Stomach (tissue), 9 donors: ENCODE results near the gene CREB3L1. TPM values are rescaled to one million over a fixed set of nuclear protein-coding genes. Genes with fewer than 3 reads are reported as not detected.

Source experiments
- DNase-seq, 2 donors: peaks; one replicate each; pipeline versions ENCODE4 v3.0.0 to v3.0.0-alpha.2; 2013 to 2019
- H3K27ac ChIP-seq, 5 donors: fragments of 200-600 bp in 4 of 5; sonication (generic) in 4 of 5; one replicate each; pipeline ENCODE4 v1.5.1; 2013 to 2019; ENCODE audit warnings: mild to moderate bottlenecking in 1 of 5, moderate library complexity in 1 of 5
- H3K27me3 ChIP-seq, 3 donors: fragments of 200-600 bp; sonication (generic); one replicate each; pipeline ENCODE4 v1.5.1; 2017 to 2019; ENCODE audit warnings: mixed run types in 1 of 3
- H3K36me3 ChIP-seq, 4 donors: fragments of 200-600 bp; sonication (generic); 1 replicate in 3 of 4; 2 replicates in 1 of 4; pipeline ENCODE4 v1.5.1; 2016 to 2019
- H3K4me1 ChIP-seq, 4 donors: fragments of 200-600 bp; sonication (generic); one replicate each; pipeline ENCODE4 v1.5.1; 2016 to 2019
- H3K4me3 ChIP-seq, 4 donors: fragments of 200-600 bp; sonication (generic) in 3 of 4; one replicate each; pipeline ENCODE4 v1.5.1; 2016 to 2019; ENCODE audit warnings: mild to moderate bottlenecking in 1 of 4
- H3K9me3 ChIP-seq, 4 donors: fragments of 200-600 bp; sonication (generic); one replicate each; pipeline ENCODE4 v1.5.1; 2016 to 2019
- CTCF ChIP-seq, 7 experiments: fragments of 450-650 bp in 4 of 7; fragments of 200-600 bp in 3 of 7; sonication (generic) in 3 of 7; IDR thresholded peaks; one replicate each; pipeline ENCODE4 v1.5.1; 2016 to 2019; ENCODE audit warnings: antibody characterized with exemption in 7 of 7, control low read depth in 2 of 7, mild to moderate bottlenecking in 1 of 7
- EP300 ChIP-seq: sonication (generic); formaldehyde crosslinking; IDR thresholded peaks from one replicate; pipeline ENCODE4 v1.6.1; 2017; ENCODE audit warnings: antibody characterized with exemption
- POLR2A ChIP-seq, 4 donors: fragments of 450-650 bp; IDR thresholded peaks; one replicate each; pipeline ENCODE4 v1.6.1; 2016; ENCODE audit warnings: antibody characterized with exemption in 4 of 4, control low read depth in 2 of 4, mild to moderate bottlenecking in 1 of 4, moderate library complexity in 1 of 4
- POLR2AphosphoS5 ChIP-seq, 3 donors: sonication (generic); formaldehyde crosslinking; IDR thresholded peaks; one replicate each; pipeline ENCODE4 v1.6.1; 2016; ENCODE audit warnings: antibody characterized with exemption in 3 of 3
- WGBS, 5 donors: extraction: QIAGEN DNeasy Blood & Tissue Kit in 3 of 5; methylation state at CpG; one replicate each; pipeline versions ENCODE4 v1.1.5 to v1.1.7; 2013 to 2018; 5-methylcytosine and 5-hydroxymethylcytosine counted together
- intact Hi-C: fragments of 100-400 bp; cut with DNase I; formaldehyde crosslinking; loops from one replicate; pipeline ENCODE4 v1.15.1; 2023; ENCODE audit warnings: low total_unique reads
- polyA plus RNA-seq, 3 donors: library from polyadenylated mRNA; stranded (reverse); fragments of 200-250 nt; gene quantifications; one replicate each; pipeline ENCODE4 v1.2.3, GENCODE V29; 2013
- total RNA-seq, 5 donors: library from RNA; depleted of rRNA; stranded (reverse); fragments of >200 nt; gene quantifications; one replicate each; pipeline versions ENCODE4 v1.1.0 to v1.2.3, GENCODE V29; 2014 to 2016
- donor health status: healthy with polysubstance abuse.
- donor health status: Bipolar disorder and iron deficiency.
- donor health status: healthy.

The CREB3L1 gene
- total and polyA plus RNA-seq, 8 donors = 21.0 to 125 (median 48.4) TPM

- intact Hi-C loops = no loop called here
- Histone ChIP-seq H3K36me3 (no peaks in the 10 kb centered on the region), H3K4me1 (peaks cover 7 to 15% (median 10%) of the 10 kb centered on the region in 4 donors), H3K27ac (peak overlapping the region in 3 of 5 donors; percentile 14 to 27 (median 19)), H3K4me3 (no peak overlapping the region), H3K27me3 (no peaks in the 10 kb centered on the region), H3K9me3 (no peaks in the 10 kb centered on the region)
- TF ChIP-seq CTCF (IDR thresholded peaks at IDR 0.05) = peak in 2 of 7 experiments; percentile 6 to 34
- TF ChIP-seq POLR2A (IDR thresholded peaks at IDR 0.05) = no peak
- no peak for TF ChIP-seq EP300
- peak in 1 of 3 donors; percentile 36 for TF ChIP-seq POLR2AphosphoS5 (IDR thresholded peaks at IDR 0.05)
- peak in 1 of 2 donors; percentile 60 for DNase-seq
- 32 to 64% (median 42%) methylated on average over 7 of the region's 7 CpGs for WGBS, 5 donors
These were observed 11.7 kb upstream of the CREB3L1 start for GRCh38 chr11:46265764-46266163.

GRCh38 chr11:46267930-46268329, 9.5 kb upstream of the CREB3L1 start:
- no peak for DNase-seq
- Histone ChIP-seq H3K27me3 (no peaks in the 10 kb centered on the region), H3K4me1 (peaks cover 19 to 36% (median 28%) of the 10 kb centered on the region in 4 donors), H3K27ac (no peak overlapping the region), H3K36me3 (no peaks in the 10 kb centered on the region), H3K9me3 (no peaks in the 10 kb centered on the region), H3K4me3 (no peak overlapping the region)
- TF ChIP-seq CTCF (IDR thresholded peaks at IDR 0.05) (no peak), POLR2A (IDR thresholded peaks at IDR 0.05) (no peak), EP300 (no peak), POLR2AphosphoS5 (IDR thresholded peaks at IDR 0.05) (no peak)
- intact Hi-C loops = no loop called here

DNA sequence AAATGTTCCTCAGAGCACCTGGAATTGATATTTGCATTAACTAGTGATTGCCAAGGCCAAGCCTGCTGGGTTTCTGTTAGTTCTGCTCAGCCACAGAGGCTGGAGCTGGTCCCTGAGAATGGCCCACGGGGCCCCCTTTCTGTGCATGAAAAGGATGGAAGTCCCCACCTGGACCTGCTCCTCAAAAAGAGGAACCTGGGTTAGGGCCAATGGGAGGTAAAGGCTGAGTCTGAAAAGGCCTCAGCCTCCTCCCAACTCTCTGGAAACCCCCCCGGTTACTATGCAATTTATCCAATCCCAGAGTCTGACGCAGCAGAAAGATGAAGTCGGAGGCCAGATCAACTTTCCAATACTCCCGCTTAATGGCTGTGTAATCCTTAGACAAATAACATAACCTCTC, 6.8 kb upstream of the CREB3L1 start:
- peak overlapping the region in 1 of 5 donors; percentile 93 for H3K27ac ChIP-seq
- DNase-seq = no peak
- WGBS, 5 donors = 74 to 85% (median 81%) methylated on average over 5 of the region's 5 CpGs
- H3K4me1 ChIP-seq = peaks cover 45 to 58% (median 51%) of the 10 kb centered on the region in 4 donors
- intact Hi-C loops = no loop called here
- no peaks in the 10 kb centered on the region for H3K36me3 ChIP-seq
- TF ChIP-seq POLR2A (IDR thresholded peaks at IDR 0.05) (no peak), CTCF (IDR thresholded peaks at IDR 0.05) (no peak), POLR2AphosphoS5 (IDR thresholded peaks at IDR 0.05) (no peak), EP300 (no peak)
- H3K27me3 ChIP-seq = peaks cover 0 to under 1% (median 0%) of the 10 kb centered on the region in 3 donors
- no peak overlapping the region for H3K4me3 ChIP-seq
- no peaks in the 10 kb centered on the region for H3K9me3 ChIP-seq

- H3K27ac ChIP-seq = peak overlapping the region; percentile 88 to 93 (median 91)
- H3K4me1 ChIP-seq = peaks cover 40 to 60% (median 49%) of the 10 kb centered on the region in 4 donors
- H3K4me3 ChIP-seq = no peak overlapping the region
- no peak for TF ChIP-seq EP300
- TF ChIP-seq POLR2AphosphoS5 (IDR thresholded peaks at IDR 0.05) = no peak
- TF ChIP-seq CTCF (IDR thresholded peaks at IDR 0.05) = no peak
- no peak for TF ChIP-seq POLR2A (IDR thresholded peaks at IDR 0.05)
- WGBS, 5 donors = 93 to 100% (median 100%) methylated on average over 1 of the region's 1 CpG
- peaks cover 0 to 7% (median 0%) of the 10 kb centered on the region in 3 donors for H3K27me3 ChIP-seq
- no peaks in the 10 kb centered on the region for H3K36me3 ChIP-seq
- no peak for DNase-seq
- intact Hi-C loops = no loop called here
- H3K9me3 ChIP-seq = no peaks in the 10 kb centered on the region
These were observed 6.1 kb upstream of the CREB3L1 start for GRCh38 chr11:46271407-46271806.
